K562 (cell line): Measurements from ENCODE around the gene MMRN2. TPM values are rescaled to one million over a fixed set of nuclear protein-coding genes. Genes with fewer than 3 reads are reported as not detected.
A peak's percentile ranks its signal among the peaks of the same experiment; 100 is the strongest.

Source experiments
- ATAC-seq: fragments of 200-7000 bp; cut with Tn5 transposase; 3 replicates; pipeline ENCODE4 v1.9.1; 2020; ENCODE audit warnings: moderate library complexity
- BruUV-seq: library from RNA; stranded (reverse); fragments of 400-500 nt; replicated peaks from 2 replicates; lab custom pipeline; 2021; lab: Mats Ljungman, UMichigan
- CTCF ChIA-PET: fragments of 300-600 bp; formaldehyde crosslinking; extraction: SDS; loops from one replicate; lab custom pipeline; 2021; ENCODE audit warnings: low intra/inter-chr PET ratio; lab: Yijun Ruan, JAX
- POLR2A ChIA-PET: fragments of 300-600, 350-650 bp; sonication (Branson Sonifier 250); formaldehyde crosslinking; extraction: SDS; loops from one replicate; lab custom pipeline; 2021; ENCODE audit warnings: antibody characterized with exemption, inconsistent platforms; lab: Yijun Ruan, JAX
- DNase-seq, 4 experiments: peaks; one replicate each; pipeline versions ENCODE4 v3.0.0 to v3.0.0-alpha.2; 2011 to 2018; ENCODE audit warnings: low spot score in 3 of 4, mixed read lengths in 3 of 4; ENCODE audit errors: extremely low read depth in 1 of 4
- FAIRE-seq: peaks from 2 replicates; lab custom pipeline; 2011; peaks lifted over from hg19 to GRCh38; lab: Jason Lieb, UNC
- H2AFZ ChIP-seq: 2 replicates; pipeline ENCODE4 v1.6.0; 2011; ENCODE audit warnings: low read depth, low read length, control low read depth, inconsistent platforms
- H3K27ac ChIP-seq: fragments of 200-600 bp; 3 replicates; pipeline ENCODE4 v1.8.0; 2011; ENCODE audit warnings: low read depth, mild to moderate bottlenecking, control low read depth, inconsistent platforms, low read length, moderate library complexity, mixed read lengths; ENCODE audit errors: extremely low read depth
- H3K27me3 ChIP-seq, 2 experiments: fragments of 300-600 bp in 1 of 2; 2 replicates in 1 of 2; 3 replicates in 1 of 2; pipeline versions ENCODE4 v1.6.0 to v1.8.0; 2011; ENCODE audit warnings: inconsistent platforms in 2 of 2, low read length in 2 of 2, mild to moderate bottlenecking in 1 of 2, mixed read lengths in 1 of 2, moderate library complexity in 1 of 2; ENCODE audit not compliant: control insufficient read depth in 2 of 2, insufficient read depth in 2 of 2
- H3K36me3 ChIP-seq: fragments of 300-600 bp; 3 replicates; pipeline ENCODE4 v1.8.0; 2011; ENCODE audit warnings: mild to moderate bottlenecking, low read length, inconsistent platforms; ENCODE audit not compliant: control insufficient read depth, insufficient read depth
- H3K4me1 ChIP-seq, 2 experiments: fragments of 200-600 bp in 1 of 2; replicated peaks in 1 of 2; 2 replicates in 1 of 2; 3 replicates in 1 of 2; pipeline versions ENCODE4 v1.5.1 to v1.8.0; 2011; ENCODE audit warnings: inconsistent platforms in 2 of 2, low read length in 2 of 2, mild to moderate bottlenecking in 1 of 2, mixed read lengths in 1 of 2, moderate library complexity in 1 of 2; ENCODE audit not compliant: control insufficient read depth in 2 of 2, insufficient read depth in 2 of 2
- H3K4me2 ChIP-seq: 2 replicates; pipeline ENCODE4 v1.6.1; 2011; ENCODE audit warnings: low read length, control low read depth, inconsistent platforms, mixed read lengths; ENCODE audit not compliant: insufficient read depth
- H3K4me3 ChIP-seq: fragments of 200-600 bp; sonication (generic), shearing (Covaris generic); 2 replicates; pipeline ENCODE4 v1.5.1; 2016; ENCODE audit warnings: control low read depth, inconsistent platforms
- H3K79me2 ChIP-seq: fragments of 200-600 bp; 3 replicates; pipeline ENCODE4 v1.8.0; 2011; ENCODE audit warnings: low read length, inconsistent platforms; ENCODE audit not compliant: control insufficient read depth, insufficient read depth
- H3K9ac ChIP-seq, 2 experiments: 2 replicates each; pipeline versions ENCODE4 v1.6.0 to v1.6.1; 2011; ENCODE audit warnings: low read depth in 2 of 2, low read length in 2 of 2, control low read depth in 1 of 2, inconsistent platforms in 1 of 2, mild to moderate bottlenecking in 1 of 2, mixed read lengths in 1 of 2; ENCODE audit not compliant: insufficient read depth in 1 of 2
- H3K9me1 ChIP-seq: one replicate; pipeline ENCODE4 v1.6.0; 2011; ENCODE audit warnings: inconsistent platforms, mild to moderate bottlenecking, low read length, moderate library complexity; ENCODE audit not compliant: control insufficient read depth, insufficient read depth
- H3K9me3 ChIP-seq: replicated peaks from 2 replicates; pipeline ENCODE4 v1.5.1; 2011; ENCODE audit warnings: low read depth, low read length, inconsistent platforms; ENCODE audit not compliant: control insufficient read depth, insufficient read depth
- H4K20me1 ChIP-seq: replicated peaks from 2 replicates; pipeline ENCODE4 v1.6.1; 2011; ENCODE audit warnings: low read length, inconsistent platforms, mixed read lengths; ENCODE audit not compliant: control insufficient read depth, insufficient read depth
- EGR1 ChIP-seq: fragments of 450-650 bp; conservative IDR thresholded peaks from 2 replicates; pipeline ENCODE4 v1.6.1; 2017; ENCODE audit warnings: mild to moderate bottlenecking
- EP300 ChIP-seq: IDR thresholded peaks from 2 replicates; pipeline ENCODE4 v1.6.1; 2012; ENCODE audit warnings: low read length, improper control_type of control experiment
- EZH2 ChIP-seq: IDR thresholded peaks from 2 replicates; pipeline ENCODE4 v1.6.1; 2012; ENCODE audit warnings: low read depth, mild to moderate bottlenecking, inconsistent platforms, low read length, borderline replicate concordance
- HOMEZ ChIP-seq: fragments of 250-450 bp; sonication (Bioruptor Pico); IDR thresholded peaks from 2 replicates; pipeline ENCODE4 v1.4.0; 2020; ENCODE audit warnings: mild to moderate bottlenecking, moderate library complexity
- MLLT1 ChIP-seq, 2 experiments: fragments of 450-650 bp; IDR thresholded peaks; 2 replicates each; pipeline ENCODE4 v1.6.1; 2016
- NBN ChIP-seq: fragments of 450-650 bp; IDR thresholded peaks from 2 replicates; pipeline ENCODE4 v1.6.1; 2016; ENCODE audit warnings: low read depth, mild to moderate bottlenecking
- SMARCC2 ChIP-seq: fragments of 450-650 bp; IDR thresholded peaks from 2 replicates; pipeline ENCODE4 v1.6.1; 2017; ENCODE audit warnings: antibody characterized with exemption, moderate library complexity, mild to moderate bottlenecking, low read depth
- ZNF699 ChIP-seq: fragments of 250-450 bp; sonication (Bioruptor Pico); IDR thresholded peaks from 2 replicates; pipeline ENCODE4 v1.8.0; 2021; ENCODE audit warnings: mild to moderate bottlenecking, moderate library complexity; ENCODE audit not compliant: insufficient replicate concordance
- WGBS: fragments of 100-300 bp; shearing (Covaris generic); methylation state at CpG from one replicate; pipeline ENCODE4 v1.1.6; 2016; ENCODE audit warnings: low coverage, mixed read lengths; ENCODE audit not compliant: insufficient coverage; ENCODE audit errors: missing lambda C conversion rate; 5-methylcytosine and 5-hydroxymethylcytosine counted together
- in situ Hi-C: fragments of 300-500 bp; cut with MboI; formaldehyde crosslinking; loops from 4 replicates; pipeline ENCODE4 v1.15.0; 2018; ENCODE audit warnings: inconsistent platforms, mixed read lengths
- intact Hi-C: fragments of 100-400 bp; cut with micrococcal nuclease; formaldehyde crosslinking; loops from 2 replicates; pipeline ENCODE4 v1.14.2; 2022
- polyA plus RNA-seq, 8 experiments: library from polyadenylated mRNA; depleted of rRNA in 4 of 8; stranded (reverse) in 5 of 8; unstranded in 3 of 8; fragments of >200 nt; fragmentation: Nextera tagmentation in 2 of 8; fragmentation: Illumina TruSeq in 1 of 8; extraction: Ambion mirVana in 2 of 8; extraction: Trizol in 1 of 8; gene quantifications; 2 replicates each; pipeline versions ENCODE4 v1.2.1 to v1.2.3, GENCODE V29; 2011 to 2014; ENCODE audit warnings: inconsistent platforms in 1 of 8, missing spikeins in 1 of 8
- total RNA-seq, 7 experiments: library from RNA; depleted of rRNA in 6 of 7; stranded (reverse); fragments of >200 nt in 6 of 7; fragmentation: Illumina TruSeq in 2 of 7; extraction: Trizol in 2 of 7; gene quantifications; 2 replicates each; pipeline versions ENCODE4 v1.2.1 to v1.2.3, GENCODE V29; 2011 to 2021; ENCODE audit warnings: low replicate concordance in 1 of 7
- TF ChIP-seq, protein P1 (sequence below): fragments of 250-450 bp; sonication (Bioruptor Pico); IDR thresholded peaks from 2 replicates; pipeline ENCODE4 v1.5.0; 2022; ENCODE audit warnings: mild to moderate bottlenecking
- TF ChIP-seq, protein P2 (sequence below), 2 experiments: fragments of 450-650 bp; conservative IDR thresholded peaks; 2 replicates each; pipeline ENCODE4 v1.6.1; 2017; ENCODE audit warnings: mild to moderate bottlenecking in 2 of 2, moderate library complexity in 2 of 2
- TF ChIP-seq, protein P3 (sequence below): fragments of 450-650 bp; IDR thresholded peaks from 2 replicates; pipeline ENCODE4 v1.6.1; 2018; ENCODE audit warnings: mild to moderate bottlenecking, low read depth; ENCODE audit not compliant: partially characterized antibody

Gene MMRN2
- total and polyA plus RNA-seq, 9 of the 15 experiments (the other 6 are each of a cell fraction or from before 2014, with no cell fraction given) = 0.07 to 2.0 (median 1.2) TPM

GRCh38 chr10:86960003-86960862 is 2.8 kb upstream of the MMRN2 start:
- ATAC-seq (peak; percentile 80), FAIRE-seq (peak; percentile 94), DNase-seq (peak; percentile 85 to 92 (median 87))
- H3K27me3 ChIP-seq = no peaks in the 10 kb centered on the region
- 9% methylated on average over 27 of the region's 37 CpGs for WGBS
- no peaks in the 10 kb centered on the region for H3K9me1 ChIP-seq
- H2AFZ ChIP-seq = peak overlapping the region; percentile 83
- in situ Hi-C loops = no loop called here
- peak overlapping the region; percentile 49 for H3K4me3 ChIP-seq
- H3K4me1 ChIP-seq = peaks cover 53 to 84% of the 10 kb centered on the region in 2 experiments
- ChIA-PET CTCF (interaction anchor here (0.7 to 4.5 kb wide), 2 partner anchors 21 to 267 kb away, joined by 4 to 28 read pairs; no protein-coding TSS in a partner anchor), POLR2A (interaction anchor here (0.6 to 1.0 kb wide), 3 partner anchors 16 to 221 kb away, joined by 3 read pairs; no protein-coding TSS in a partner anchor)
- peaks cover 17% of the 10 kb centered on the region; the same call in 2 of the 3 replicates for H3K79me2 ChIP-seq
- no peaks in the 10 kb centered on the region for H3K9me3 ChIP-seq
- peak overlapping the region; percentile 79 to 90 for H3K9ac ChIP-seq
- BruUV-seq = no TSS peak
- H3K36me3 ChIP-seq = peaks cover 4% of the 10 kb centered on the region; the same call in 2 of the 3 replicates
- intact Hi-C loops = loop anchor here (1.0 kb wide), 2 partner anchors 21 to 272 kb away; no protein-coding TSS in a partner anchor
- peak overlapping the region; percentile 83 for H3K4me2 ChIP-seq
- H3K27ac ChIP-seq = peak overlapping the region; percentile 91
- H4K20me1 ChIP-seq = no peaks in the 10 kb centered on the region
- TF ChIP-seq EP300 (0 out of 2 replicates have a peak, but pooled peaks have one; percentile 5), MLLT1 (IDR thresholded peaks at IDR 0.05) (peak in 1 of 2 experiments; percentile 44; a peak in 1 of 4 replicates), SMARCC2 (no peak), EGR1 (no peak; the same call in none of the 2 replicates), EZH2 (no peak), ZNF699 (CRISPR knock-in tag) (no peak), HOMEZ (CRISPR knock-in tag) (no peak), NBN (no peak)
- TF ChIP-seq, protein P1, sequence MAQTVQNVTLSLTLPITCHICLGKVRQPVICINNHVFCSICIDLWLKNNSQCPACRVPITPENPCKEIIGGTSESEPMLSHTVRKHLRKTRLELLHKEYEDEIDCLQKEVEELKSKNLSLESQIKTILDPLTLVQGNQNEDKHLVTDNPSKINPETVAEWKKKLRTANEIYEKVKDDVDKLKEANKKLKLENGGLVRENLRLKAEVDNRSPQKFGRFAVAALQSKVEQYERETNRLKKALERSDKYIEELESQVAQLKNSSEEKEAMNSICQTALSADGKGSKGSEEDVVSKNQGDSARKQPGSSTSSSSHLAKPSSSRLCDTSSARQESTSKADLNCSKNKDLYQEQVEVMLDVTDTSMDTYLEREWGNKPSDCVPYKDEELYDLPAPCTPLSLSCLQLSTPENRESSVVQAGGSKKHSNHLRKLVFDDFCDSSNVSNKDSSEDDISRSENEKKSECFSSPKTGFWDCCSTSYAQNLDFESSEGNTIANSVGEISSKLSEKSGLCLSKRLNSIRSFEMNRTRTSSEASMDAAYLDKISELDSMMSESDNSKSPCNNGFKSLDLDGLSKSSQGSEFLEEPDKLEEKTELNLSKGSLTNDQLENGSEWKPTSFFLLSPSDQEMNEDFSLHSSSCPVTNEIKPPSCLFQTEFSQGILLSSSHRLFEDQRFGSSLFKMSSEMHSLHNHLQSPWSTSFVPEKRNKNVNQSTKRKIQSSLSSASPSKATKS (CRISPR knock-in tag) = no peak
- TF ChIP-seq, protein P2, sequence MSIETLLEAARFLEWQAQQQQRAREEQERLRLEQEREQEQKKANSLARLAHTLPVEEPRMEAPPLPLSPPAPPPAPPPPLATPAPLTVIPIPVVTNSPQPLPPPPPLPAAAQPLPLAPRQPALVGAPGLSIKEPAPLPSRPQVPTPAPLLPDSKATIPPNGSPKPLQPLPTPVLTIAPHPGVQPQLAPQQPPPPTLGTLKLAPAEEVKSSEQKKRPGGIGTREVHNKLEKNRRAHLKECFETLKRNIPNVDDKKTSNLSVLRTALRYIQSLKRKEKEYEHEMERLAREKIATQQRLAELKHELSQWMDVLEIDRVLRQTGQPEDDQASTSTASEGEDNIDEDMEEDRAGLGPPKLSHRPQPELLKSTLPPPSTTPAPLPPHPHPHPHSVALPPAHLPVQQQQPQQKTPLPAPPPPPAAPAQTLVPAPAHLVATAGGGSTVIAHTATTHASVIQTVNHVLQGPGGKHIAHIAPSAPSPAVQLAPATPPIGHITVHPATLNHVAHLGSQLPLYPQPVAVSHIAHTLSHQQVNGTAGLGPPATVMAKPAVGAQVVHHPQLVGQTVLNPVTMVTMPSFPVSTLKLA (conservative IDR thresholded peaks at IDR 0.05) = peak; percentile 73 to 84
- TF ChIP-seq, protein P3, sequence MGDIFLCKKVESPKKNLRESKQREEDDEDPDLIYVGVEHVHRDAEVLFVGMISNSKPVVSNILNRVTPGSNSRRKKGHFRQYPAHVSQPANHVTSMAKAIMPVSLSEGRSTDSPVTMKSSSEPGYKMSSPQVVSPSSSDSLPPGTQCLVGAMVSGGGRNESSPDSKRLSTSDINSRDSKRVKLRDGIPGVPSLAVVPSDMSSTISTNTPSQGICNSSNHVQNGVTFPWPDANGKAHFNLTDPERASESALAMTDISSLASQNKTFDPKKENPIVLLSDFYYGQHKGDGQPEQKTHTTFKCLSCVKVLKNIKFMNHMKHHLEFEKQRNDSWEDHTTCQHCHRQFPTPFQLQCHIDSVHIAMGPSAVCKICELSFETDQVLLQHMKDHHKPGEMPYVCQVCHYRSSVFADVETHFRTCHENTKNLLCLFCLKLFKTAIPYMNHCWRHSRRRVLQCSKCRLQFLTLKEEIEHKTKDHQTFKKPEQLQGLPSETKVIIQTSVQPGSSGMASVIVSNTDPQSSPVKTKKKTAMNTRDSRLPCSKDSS = no peak
